Measurements from ENCODE around the gene DDX50. TPM values are rescaled to one million over a fixed set of nuclear protein-coding genes. Genes with fewer than 3 reads are reported as not detected.

Gene DDX50
- total and polyA plus RNA-seq, 2 experiments from 2014 or later = 43.6 to 49.0 TPM

DNA sequence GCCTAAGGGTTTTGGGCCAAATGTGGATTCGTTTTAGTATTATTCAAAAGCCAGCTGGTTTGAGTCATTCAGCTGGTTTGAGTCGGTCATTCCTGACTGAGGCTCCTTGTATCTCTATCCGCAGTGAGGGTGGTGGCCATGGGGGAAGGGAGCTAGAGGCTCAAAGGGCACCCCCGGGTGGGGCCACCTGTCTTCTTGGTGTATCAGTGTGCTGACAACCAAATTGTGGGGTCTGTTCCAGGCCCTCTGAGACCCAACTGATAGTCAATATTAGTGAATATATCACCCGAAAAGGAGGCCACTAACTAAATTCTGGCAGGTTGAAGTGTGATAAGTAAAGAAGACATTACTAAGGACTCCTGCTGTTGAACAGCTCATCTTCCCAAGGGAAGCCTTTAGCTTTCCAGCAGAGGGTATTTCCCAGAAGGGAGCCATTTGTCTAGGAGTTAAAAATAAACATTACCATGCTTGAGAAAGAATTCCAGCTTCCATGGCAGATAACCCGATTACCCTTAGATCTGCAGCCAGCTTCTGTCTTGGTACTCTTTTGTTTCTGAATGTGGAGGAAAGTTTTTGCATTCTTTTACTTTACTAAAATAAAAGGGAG is 29.9 kb upstream of the DDX50 start:
- Histone ChIP-seq H3F3A (ENCODE audit: insufficient read depth) (peaks cover 10% of the 10 kb centered on the region), H3K9ac (no peak overlapping the region), H3K4me2 (ENCODE audit: unreplicated experiment) (no peak overlapping the region), H3K4me1 (ENCODE audit: insufficient read depth) (peaks cover 24% of the 10 kb centered on the region; the same call in 1 of the 2 replicates), H4K20me1 (ENCODE audit: insufficient read depth) (no peaks in the 10 kb centered on the region), H3K4me3 (no peak overlapping the region), H2AFZ (0 out of 2 replicates have a peak overlapping the region, but pooled peaks have one; percentile 21), H3K27me3 (replicated peaks; ENCODE audit: insufficient read depth) (no peaks in the 10 kb centered on the region), H3K36me3 (ENCODE audit: low read depth) (no peaks in the 10 kb centered on the region), H3K9me2 (ENCODE audit: insufficient read depth) (no peaks in the 10 kb centered on the region), H3K79me2 (ENCODE audit: insufficient read depth) (no peaks in the 10 kb centered on the region), H3K27ac (no peak overlapping the region; the same call in 1 of the 2 replicates), H3K9me3 (ENCODE audit: low read depth) (no peaks in the 10 kb centered on the region)
- in situ Hi-C loops (cut with MboI) = no loop called here
- 43 to 48% methylated on average over 6 of the region's 6 CpGs for WGBS, 2 experiments (ENCODE audit: low coverage in 1 of 2, low lambda C conversion rate in 2 of 2, missing lambda C conversion rate in 2 of 2)
- TF ChIP-seq EZH2phosphoT487 (IDR thresholded peaks at IDR 0.05; ENCODE audit: insufficient read depth, low read depth) = no peak
- no peak for TF ChIP-seq EZH2 (IDR thresholded peaks at IDR 0.05; ENCODE audit: insufficient read depth, poor library complexity, severe bottlenecking)
- peak; percentile 59 for DNase-seq

DNA sequence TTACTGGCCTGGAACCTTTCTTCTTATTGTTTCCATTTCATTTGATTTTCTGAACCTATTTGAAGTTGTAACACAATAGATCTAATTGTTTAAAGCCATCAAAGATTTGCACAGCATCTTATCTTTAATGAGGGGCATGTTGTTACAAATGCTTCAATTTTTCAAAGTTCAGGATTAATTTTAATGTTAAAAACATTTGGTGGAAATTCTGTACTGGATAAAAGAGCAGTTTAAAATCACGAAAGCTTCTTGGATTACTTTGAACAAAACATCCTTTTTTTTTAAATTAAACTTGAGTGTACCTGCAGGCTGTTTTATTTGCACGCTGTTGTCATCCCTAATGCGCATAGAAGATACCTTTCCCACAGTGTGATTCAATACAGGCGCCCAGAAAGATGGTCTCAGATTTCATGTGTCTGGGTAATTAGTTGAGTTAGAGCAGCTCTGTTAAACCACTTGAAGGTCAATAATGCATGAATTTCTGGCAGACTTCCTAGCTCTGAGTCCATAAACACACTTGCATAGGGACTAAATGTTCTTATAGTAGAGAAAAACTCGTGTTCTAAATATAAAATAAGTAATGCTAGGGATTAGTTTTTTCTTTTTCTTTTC is 29.3 kb upstream of the DDX50 start:
- Histone ChIP-seq H3K4me1 (ENCODE audit: insufficient read depth) (peaks cover 24% of the 10 kb centered on the region; the same call in 1 of the 2 replicates), H4K20me1 (ENCODE audit: insufficient read depth) (no peaks in the 10 kb centered on the region), H3K79me2 (ENCODE audit: insufficient read depth) (no peaks in the 10 kb centered on the region), H3K27me3 (replicated peaks; ENCODE audit: insufficient read depth) (no peaks in the 10 kb centered on the region), H3K9ac (no peak overlapping the region), H3K9me2 (ENCODE audit: insufficient read depth) (no peaks in the 10 kb centered on the region), H3K4me3 (no peak overlapping the region), H2AFZ (0 out of 2 replicates have a peak overlapping the region, but pooled peaks have one; percentile 21), H3K9me3 (ENCODE audit: low read depth) (no peaks in the 10 kb centered on the region), H3K4me2 (ENCODE audit: unreplicated experiment) (no peak overlapping the region), H3K27ac (no peak overlapping the region), H3F3A (ENCODE audit: insufficient read depth) (peaks cover 10% of the 10 kb centered on the region), H3K36me3 (ENCODE audit: low read depth) (no peaks in the 10 kb centered on the region)
- peak; percentile 36 for DNase-seq
- in situ Hi-C loops (cut with MboI) = no loop called here
- 47 to 50% methylated on average over 5 of the region's 5 CpGs for WGBS, 2 experiments (ENCODE audit: low coverage in 1 of 2, low lambda C conversion rate in 2 of 2, missing lambda C conversion rate in 2 of 2)
- TF ChIP-seq EZH2 (IDR thresholded peaks at IDR 0.05; ENCODE audit: insufficient read depth, poor library complexity, severe bottlenecking) (no peak), EZH2phosphoT487 (IDR thresholded peaks at IDR 0.05; ENCODE audit: insufficient read depth, low read depth) (no peak)

DNA sequence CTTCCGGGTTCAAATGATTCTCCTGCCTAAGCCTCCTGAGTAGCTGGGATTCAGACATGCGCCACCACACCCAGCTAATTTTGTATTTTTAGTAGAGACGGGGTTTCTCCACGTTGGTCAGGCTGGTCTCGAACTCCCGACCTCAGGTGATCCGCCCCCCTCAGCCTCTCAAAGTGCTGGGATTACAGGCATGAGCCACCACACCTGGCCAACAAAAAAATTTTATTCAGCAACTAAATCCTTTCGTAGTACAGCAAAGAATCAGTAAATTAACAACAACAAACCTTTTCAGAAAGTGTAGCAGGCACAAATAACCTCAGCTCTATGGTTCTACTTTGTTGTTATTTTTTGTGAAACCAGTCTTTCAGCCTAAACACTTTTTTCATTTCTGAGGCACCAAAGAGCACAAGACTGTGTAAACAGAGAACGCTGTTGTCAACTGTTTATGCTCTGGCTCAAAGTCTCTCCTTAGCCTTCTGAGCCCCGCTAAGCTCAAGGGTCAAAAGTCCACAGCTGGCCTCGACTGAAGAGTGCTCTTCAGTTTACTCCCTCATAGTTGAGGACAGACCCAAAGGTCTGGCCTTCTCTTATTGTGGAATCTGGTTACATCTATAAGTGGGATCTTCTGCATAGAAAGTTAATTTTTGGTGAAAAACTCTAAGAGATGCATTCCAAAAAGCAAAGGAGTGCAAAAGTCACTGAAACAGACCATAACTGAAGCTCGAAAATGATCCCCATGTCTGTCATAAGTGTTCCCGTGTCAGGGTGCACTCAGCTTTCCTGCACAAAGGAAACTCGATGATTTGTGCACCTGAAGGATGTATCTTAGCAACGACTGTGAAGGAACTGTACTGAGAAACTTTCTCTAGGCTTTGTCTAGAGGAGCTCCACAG is 24.6 kb upstream of the DDX50 start:
- Histone ChIP-seq H3K9me3 (ENCODE audit: low read depth) (no peaks in the 10 kb centered on the region), H4K20me1 (ENCODE audit: insufficient read depth) (no peaks in the 10 kb centered on the region), H3K9ac (no peak overlapping the region), H3K4me3 (no peak overlapping the region), H3K79me2 (ENCODE audit: insufficient read depth) (no peaks in the 10 kb centered on the region), H3K9me2 (ENCODE audit: insufficient read depth) (no peaks in the 10 kb centered on the region), H3K27me3 (replicated peaks; ENCODE audit: insufficient read depth) (no peaks in the 10 kb centered on the region; the same call in 1 of the 2 replicates), H3K4me2 (ENCODE audit: unreplicated experiment) (no peak overlapping the region), H3K27ac (no peak overlapping the region), H3K36me3 (ENCODE audit: low read depth) (no peaks in the 10 kb centered on the region), H3F3A (ENCODE audit: insufficient read depth) (peaks cover 2% of the 10 kb centered on the region), H3K4me1 (ENCODE audit: insufficient read depth) (peaks cover 5% of the 10 kb centered on the region; the same call in 1 of the 2 replicates), H2AFZ (no peak overlapping the region)
- WGBS, 2 experiments (ENCODE audit: low coverage in 1 of 2, low lambda C conversion rate in 2 of 2, missing lambda C conversion rate in 2 of 2) = 66 to 67% methylated on average over 15 of the region's 15 CpGs
- no peak for TF ChIP-seq EZH2 (IDR thresholded peaks at IDR 0.05; ENCODE audit: insufficient read depth, poor library complexity, severe bottlenecking)
- no peak for TF ChIP-seq EZH2phosphoT487 (IDR thresholded peaks at IDR 0.05; ENCODE audit: insufficient read depth, low read depth)
- DNase-seq = no peak
- in situ Hi-C loops (cut with MboI) = no loop called here

DNA sequence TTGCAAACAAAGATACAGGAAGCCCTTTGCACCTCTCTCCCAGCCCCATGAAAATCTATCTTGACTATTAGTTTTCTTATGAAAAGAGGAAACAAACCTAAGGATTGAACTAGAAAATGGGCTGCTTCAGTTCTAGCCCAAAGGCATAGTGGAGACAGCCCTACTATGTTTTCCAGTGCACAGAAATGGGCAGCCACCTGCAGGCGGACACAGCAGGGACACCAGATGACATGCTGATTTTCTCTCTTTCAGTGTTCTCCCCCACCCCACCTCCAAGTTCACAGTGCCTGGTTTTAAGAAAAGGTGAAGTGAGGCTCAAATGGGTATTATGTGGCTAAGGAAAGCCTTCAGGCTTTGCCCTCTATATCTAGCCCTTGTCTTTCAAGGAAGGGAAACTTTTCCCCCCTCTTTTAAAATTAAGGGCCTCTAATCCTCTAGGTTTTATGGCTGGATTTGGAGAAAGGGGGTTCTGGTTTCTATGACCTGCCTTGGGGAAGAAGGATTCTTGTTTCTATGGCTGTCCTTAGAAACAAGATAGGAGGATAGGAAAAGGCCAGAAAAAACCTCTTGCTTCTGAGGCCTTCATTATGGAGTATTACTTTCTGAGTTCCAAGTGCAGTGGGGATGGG is 23.5 kb upstream of the DDX50 start:
- in situ Hi-C loops (cut with MboI) = no loop called here
- Histone ChIP-seq H3K4me1 (ENCODE audit: insufficient read depth) (no peaks in the 10 kb centered on the region), H3K27ac (no peak overlapping the region), H3K9me2 (ENCODE audit: insufficient read depth) (no peaks in the 10 kb centered on the region), H3K9ac (no peak overlapping the region), H3K4me2 (ENCODE audit: unreplicated experiment) (no peak overlapping the region), H3K9me3 (ENCODE audit: low read depth) (no peaks in the 10 kb centered on the region), H3K36me3 (ENCODE audit: low read depth) (no peaks in the 10 kb centered on the region), H3K27me3 (replicated peaks; ENCODE audit: insufficient read depth) (no peaks in the 10 kb centered on the region; the same call in 1 of the 2 replicates), H3K79me2 (ENCODE audit: insufficient read depth) (no peaks in the 10 kb centered on the region), H2AFZ (no peak overlapping the region), H4K20me1 (ENCODE audit: insufficient read depth) (no peaks in the 10 kb centered on the region), H3F3A (ENCODE audit: insufficient read depth) (no peaks in the 10 kb centered on the region), H3K4me3 (no peak overlapping the region)
- 92 to 100% methylated on average over 1 of the region's 1 CpG for whole genome bisulfite sequencing, 2 experiments (ENCODE audit: low coverage in 1 of 2, low lambda C conversion rate in 2 of 2, missing lambda C conversion rate in 2 of 2)
- no peak for TF ChIP-seq EZH2 (IDR thresholded peaks at IDR 0.05; ENCODE audit: insufficient read depth, poor library complexity, severe bottlenecking)
- TF ChIP-seq EZH2phosphoT487 (IDR thresholded peaks at IDR 0.05; ENCODE audit: insufficient read depth, low read depth) = no peak
- no peak for DNase-seq
